IPS DF 6.9 (cell line): ENCODE measurements around the gene FAM3A.
A peak's percentile ranks its signal among the peaks of the same experiment; 100 is the strongest.

Experiments used
- DNase-seq: peaks from one replicate; pipeline ENCODE4 v3.0.0-alpha.2; 2013; ENCODE audit warnings: low read depth, low spot score
- H3K27ac ChIP-seq: one replicate; pipeline ENCODE4 v1.5.1; 2013; ENCODE audit warnings: low read length, control low read depth
- H3K27me3 ChIP-seq: 2 replicates; pipeline ENCODE4 v1.6.1; 2013; ENCODE audit warnings: mild to moderate bottlenecking, low read length; ENCODE audit not compliant: control insufficient read depth, insufficient read depth
- H3K36me3 ChIP-seq: 2 replicates; pipeline ENCODE4 v1.6.1; 2013; ENCODE audit warnings: low read length; ENCODE audit not compliant: control insufficient read depth, insufficient read depth
- H3K4me1 ChIP-seq: 2 replicates; pipeline ENCODE4 v1.6.1; 2013; ENCODE audit warnings: low read length; ENCODE audit not compliant: control insufficient read depth, insufficient read depth
- H3K4me3 ChIP-seq: 2 replicates; pipeline ENCODE4 v1.5.1; 2013; ENCODE audit warnings: mild to moderate bottlenecking, low read length
- H3K9me3 ChIP-seq: 2 replicates; pipeline ENCODE4 v1.6.1; 2013; ENCODE audit warnings: low read length, inconsistent platforms; ENCODE audit not compliant: control insufficient read depth, insufficient read depth
- WGBS: extraction: QIAGEN DNeasy Blood & Tissue Kit; methylation state at CpG from one replicate; pipeline ENCODE4 v1.1.7; 2013; ENCODE audit warnings: mixed read lengths, missing lambda C conversion rate; ENCODE audit not compliant: insufficient read length, insufficient coverage; 5-methylcytosine and 5-hydroxymethylcytosine counted together

Gene FAM3A

GRCh38 chrX:154516656-154517100 lies 646 bp upstream of the FAM3A start:
- Histone ChIP-seq H3K36me3 (no peaks in the 10 kb centered on the region), H3K9me3 (no peaks in the 10 kb centered on the region), H3K27me3 (no peaks in the 10 kb centered on the region), H3K4me3 (peak overlapping the region; percentile 32; the same call in 1 of the 2 replicates), H3K27ac (no peak overlapping the region), H3K4me1 (peaks cover 4% of the 10 kb centered on the region; the same call in 1 of the 2 replicates)
- no CpG with 5 or more reads among the region's 19 CpGs for WGBS
- DNase-seq: no peak

- Histone ChIP-seq H3K27ac (no peak overlapping the region), H3K4me1 (peaks cover 4% of the 10 kb centered on the region; the same call in 1 of the 2 replicates), H3K27me3 (no peaks in the 10 kb centered on the region), H3K36me3 (no peaks in the 10 kb centered on the region), H3K4me3 (peak overlapping the region; percentile 80; the same call in 1 of the 2 replicates), H3K9me3 (no peaks in the 10 kb centered on the region)
- WGBS: no CpG with 5 or more reads among the region's 34 CpGs
- no peak for DNase-seq
These were observed 704 bp downstream of the FAM3A start for GRCh38 chrX:154515090-154515965.

- Histone ChIP-seq H3K4me3 (no peak overlapping the region), H3K36me3 (no peaks in the 10 kb centered on the region), H3K27me3 (no peaks in the 10 kb centered on the region), H3K9me3 (no peaks in the 10 kb centered on the region), H3K4me1 (peaks cover 4% of the 10 kb centered on the region; the same call in 1 of the 2 replicates), H3K27ac (no peak overlapping the region)
- no peak for DNase-seq
- no CpG with 5 or more reads among the region's 2 CpGs for WGBS
These were observed 2.3 kb downstream of the FAM3A start for GRCh38 chrX:154513716-154514115.

DNA sequence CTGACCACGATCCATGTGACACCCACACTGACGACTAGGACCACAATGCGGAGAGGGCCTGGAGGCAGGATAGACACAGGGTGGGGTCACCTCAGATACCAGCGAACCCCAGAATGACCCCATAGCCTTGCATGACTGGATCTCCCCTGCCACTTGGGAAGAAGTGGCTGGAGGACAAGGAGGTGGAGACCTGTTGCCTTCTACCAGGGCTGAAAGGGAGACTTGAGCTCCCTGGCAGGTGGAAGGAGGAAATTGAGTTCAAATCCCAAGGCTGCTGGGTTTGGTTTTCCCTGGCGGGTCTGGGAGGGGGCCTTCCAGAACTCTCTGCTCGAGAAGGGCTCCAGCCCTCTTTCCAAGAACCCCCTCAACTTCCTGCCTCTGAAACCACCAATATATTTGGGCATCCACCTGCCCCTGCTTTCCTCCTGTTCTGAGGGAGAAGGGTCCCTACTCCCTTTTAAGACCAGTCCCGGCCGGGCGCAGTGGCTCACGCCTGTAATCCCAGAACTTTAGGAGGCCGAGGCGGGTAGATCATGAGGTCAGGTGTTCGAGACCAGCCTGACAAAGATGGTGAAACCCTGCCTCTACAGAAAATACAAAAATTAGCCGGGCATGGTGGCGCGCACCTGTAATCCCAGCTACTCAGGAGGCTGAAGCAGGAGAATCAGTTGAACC lies 3.0 kb downstream of the FAM3A start:
- Histone ChIP-seq H3K27me3 (no peaks in the 10 kb centered on the region), H3K4me1 (peaks cover 4% of the 10 kb centered on the region; the same call in 1 of the 2 replicates), H3K27ac (no peak overlapping the region), H3K36me3 (no peaks in the 10 kb centered on the region), H3K9me3 (no peaks in the 10 kb centered on the region), H3K4me3 (no peak overlapping the region)
- DNase-seq: no peak
- no CpG with 5 or more reads among the region's 16 CpGs for WGBS

DNA sequence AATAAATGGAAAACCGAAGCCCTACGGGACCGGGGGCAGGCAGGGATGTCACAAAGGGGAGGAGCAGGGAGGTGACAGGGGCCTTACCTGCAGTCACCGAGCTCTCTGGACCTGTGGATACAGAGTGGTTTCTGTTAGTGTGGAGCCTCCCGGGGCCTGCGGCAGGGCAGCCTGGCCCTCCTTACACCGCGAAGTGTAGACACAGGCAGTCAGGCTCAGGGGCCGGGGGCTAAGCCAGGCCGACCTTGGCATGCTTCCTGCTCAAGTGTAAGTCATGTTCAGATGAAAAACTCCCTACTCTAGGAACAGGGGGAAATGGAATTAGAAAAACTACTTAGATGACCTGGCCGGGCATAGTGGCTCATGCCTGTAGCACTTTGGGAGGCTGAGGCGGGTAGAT lies 4.3 kb downstream of the FAM3A start:
- no peaks in the 10 kb centered on the region for H3K9me3 ChIP-seq
- H3K27me3 ChIP-seq: no peaks in the 10 kb centered on the region
- H3K36me3 ChIP-seq: no peaks in the 10 kb centered on the region
- no peaks in the 10 kb centered on the region for H3K4me1 ChIP-seq
- H3K27ac ChIP-seq: no peak overlapping the region
- H3K4me3 ChIP-seq: no peak overlapping the region
- no peak for DNase-seq
- WGBS: no CpG with 5 or more reads among the region's 12 CpGs

GRCh38 chrX:154509455-154509854 lies 6.6 kb downstream of the FAM3A start:
- no CpG with 5 or more reads among the region's 5 CpGs for WGBS
- H3K9me3 ChIP-seq: no peaks in the 10 kb centered on the region

GRCh38 chrX:154508384-154508745 lies 7.7 kb downstream of the FAM3A start:
- no peak for DNase-seq
- WGBS: no CpG with 5 or more reads among the region's 13 CpGs
- no peaks in the 10 kb centered on the region for H3K9me3 ChIP-seq
- H3K27ac ChIP-seq: no peak overlapping the region
- H3K4me3 ChIP-seq: no peak overlapping the region
- no peaks in the 10 kb centered on the region for H3K4me1 ChIP-seq
- H3K36me3 ChIP-seq: no peaks in the 10 kb centered on the region
- H3K27me3 ChIP-seq: no peaks in the 10 kb centered on the region

More at GRCh38 chrX:154509455-154509854, 6.6 kb downstream of the FAM3A start:
- Histone ChIP-seq H3K4me1 (no peaks in the 10 kb centered on the region), H3K36me3 (no peaks in the 10 kb centered on the region), H3K4me3 (no peak overlapping the region), H3K27ac (no peak overlapping the region), H3K27me3 (no peaks in the 10 kb centered on the region)
- no peak for DNase-seq

DNA sequence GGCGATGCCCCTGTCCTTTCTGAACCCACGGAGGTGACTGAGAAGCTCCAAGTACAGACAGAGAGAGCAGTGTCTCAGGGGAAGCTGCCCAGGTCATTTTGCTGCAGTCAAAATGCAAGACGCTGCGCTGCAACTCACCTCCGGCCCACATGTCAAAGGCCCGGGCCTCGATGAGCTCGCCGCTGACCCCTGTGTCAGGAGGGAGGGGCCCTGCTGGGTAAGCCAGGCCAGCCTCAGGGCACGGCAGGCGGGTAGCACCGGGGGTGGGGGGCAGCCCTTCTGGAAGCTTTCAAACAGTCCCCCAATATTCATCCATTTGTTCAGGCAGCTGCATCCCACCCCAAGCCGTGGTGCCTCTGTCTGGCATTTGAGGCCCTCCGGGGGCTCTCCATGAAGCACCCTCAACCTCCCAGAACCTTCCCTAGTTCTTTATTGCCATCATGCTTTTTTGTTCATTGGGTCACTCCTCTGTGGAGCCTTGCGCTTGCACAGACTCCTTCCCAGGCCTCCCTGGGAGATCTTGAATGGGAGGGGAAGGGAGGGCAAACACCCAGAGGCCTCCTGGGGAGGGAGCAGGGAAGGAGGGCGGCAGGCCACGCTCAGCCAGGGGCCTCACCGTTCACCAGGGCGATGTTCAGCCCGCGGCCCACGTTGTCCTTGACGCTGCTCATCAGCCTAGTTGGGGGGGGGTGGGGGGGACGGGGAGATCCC lies 8.2 kb downstream of the FAM3A start:
- WGBS: no CpG with 5 or more reads among the region's 24 CpGs
- Histone ChIP-seq H3K9me3 (no peaks in the 10 kb centered on the region), H3K36me3 (no peaks in the 10 kb centered on the region), H3K27me3 (no peaks in the 10 kb centered on the region), H3K4me1 (no peaks in the 10 kb centered on the region), H3K27ac (no peak overlapping the region), H3K4me3 (no peak overlapping the region)
- no peak for DNase-seq

DNA sequence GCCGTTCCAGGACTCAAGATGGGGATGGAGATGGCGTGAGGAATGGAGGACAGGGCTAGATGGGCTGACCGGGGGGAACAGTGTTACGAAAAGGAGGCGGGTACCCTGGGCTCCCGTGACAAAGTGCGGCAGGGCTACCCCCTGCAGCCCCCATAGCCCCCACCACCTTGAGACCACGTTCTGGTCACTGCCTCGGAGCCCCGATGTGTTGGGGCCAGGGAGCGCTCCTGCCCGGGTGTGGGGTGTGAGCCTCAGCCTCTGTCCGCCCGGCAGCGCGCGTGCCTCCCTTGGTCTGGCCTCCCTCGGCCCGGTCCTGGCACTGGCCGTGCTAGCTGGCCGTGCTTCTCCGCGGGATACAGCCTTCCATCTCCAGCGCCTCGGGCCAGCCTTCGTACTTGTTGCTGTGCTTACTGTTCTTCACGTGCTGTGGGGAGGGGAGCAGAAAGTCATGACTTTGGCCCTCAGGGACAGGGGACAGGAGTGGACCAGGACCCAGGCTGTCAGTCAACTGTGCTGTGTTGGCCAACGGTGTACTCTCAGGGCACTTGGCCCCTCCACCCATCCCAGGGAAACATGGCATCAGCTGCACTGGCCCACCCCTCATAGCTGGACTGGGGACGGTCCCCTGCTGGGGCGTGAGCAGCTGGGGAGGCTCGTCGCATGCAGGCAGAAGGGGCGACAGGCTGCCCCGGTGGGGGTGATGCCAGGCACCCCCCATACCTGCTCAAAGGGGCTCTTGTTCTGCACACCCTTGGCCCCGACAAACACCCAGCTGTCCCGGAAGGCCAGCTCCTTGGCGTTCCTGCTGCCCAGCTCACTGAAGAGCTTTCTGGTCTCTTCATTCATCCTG lies 9.3 kb downstream of the FAM3A start:
- H3K27me3 ChIP-seq: no peaks in the 10 kb centered on the region
- H3K4me3 ChIP-seq: no peak overlapping the region
- H3K27ac ChIP-seq: no peak overlapping the region
- no peaks in the 10 kb centered on the region for H3K4me1 ChIP-seq
- H3K9me3 ChIP-seq: no peaks in the 10 kb centered on the region
- WGBS: no CpG with 5 or more reads among the region's 37 CpGs
- no peaks in the 10 kb centered on the region for H3K36me3 ChIP-seq
- DNase-seq: no peak
